ENCODE measurements around the gene COL7A1. TPM values are rescaled to one million over a fixed set of nuclear protein-coding genes. Genes with fewer than 3 reads are reported as not detected.

The COL7A1 gene
- total RNA-seq, 1 experiment from 2014 or later: 22.9 TPM

GRCh38 chr3:48601622-48601994 is 6.5 kb upstream of the COL7A1 start:
- Mint-ChIP-seq H3K9me3 (no peaks in the 10 kb centered on the region), H3K27me3 (ENCODE audit: low read depth) (no peaks in the 10 kb centered on the region), H3K4me3 (no peak overlapping the region), H3K4me1 (peaks cover 0 to 6% of the 10 kb centered on the region in 2 experiments; a peak in 2 of 4 replicates), H3K36me3 (ENCODE audit: insufficient read depth in 1 of 3, low read depth in 3 of 3) (peaks cover 64 to 99% (median 76%) of the 10 kb centered on the region in 3 experiments), H3K27ac (no peak overlapping the region)
- Histone ChIP-seq H2BK120ac (ENCODE audit: low read depth, low read length, poor library complexity, severe bottlenecking) (no peak overlapping the region), H2AK5ac (ENCODE audit: insufficient read length, low read length) (no peak overlapping the region), H3K56ac (ENCODE audit: insufficient read length, low read depth, low read length) (no peak overlapping the region), H2BK20ac (ENCODE audit: low read depth, low read length, poor library complexity, severe bottlenecking) (no peak overlapping the region), H3T11ph (ENCODE audit: low read length) (no peak overlapping the region), H3K4ac (ENCODE audit: low read depth, low read length) (no peak overlapping the region), H4K5ac (ENCODE audit: insufficient read length, low read depth, low read length) (no peak overlapping the region), H2BK15ac (ENCODE audit: low read depth, low read length) (no peak overlapping the region), H3K23me2 (ENCODE audit: insufficient read length, low read depth, low read length, poor library complexity, severe bottlenecking) (no peaks in the 10 kb centered on the region), H3K23ac (ENCODE audit: insufficient read length, low read depth, low read length) (no peak overlapping the region), H4K20me1 (ENCODE audit: control insufficient read depth, insufficient read depth, insufficient read length) (no peaks in the 10 kb centered on the region), H4K91ac (ENCODE audit: insufficient read length, low read depth, low read length) (no peak overlapping the region), H3K9ac (ENCODE audit: extremely low read depth, insufficient read length, low read length) (no peak overlapping the region), H2BK12ac (ENCODE audit: insufficient read length, low read depth, low read length) (no peak overlapping the region), H3K79me1 (ENCODE audit: insufficient read depth, low read depth, low read length, poor library complexity, severe bottlenecking) (no peaks in the 10 kb centered on the region), H3K4me2 (ENCODE audit: insufficient read depth, insufficient read length, low read length) (no peak overlapping the region), H3K18ac (ENCODE audit: insufficient read length, low read depth, low read length) (no peak overlapping the region), H3K79me2 (ENCODE audit: insufficient read depth, low read length) (no peaks in the 10 kb centered on the region), H3K27ac (ENCODE audit: insufficient read length, low read depth, low read length) (no peak overlapping the region), H3K4me1 (ENCODE audit: insufficient read depth, low read length) (no peaks in the 10 kb centered on the region), H2AFZ (ENCODE audit: low read length) (no peak overlapping the region), H2BK5ac (ENCODE audit: insufficient read length, low read length) (no peak overlapping the region), H3K14ac (ENCODE audit: insufficient read depth, low read length) (no peak overlapping the region), H3K9me3 (ENCODE audit: control insufficient read depth, low read depth, low read length) (no peaks in the 10 kb centered on the region), H3K27me3 (ENCODE audit: insufficient read depth, low read length) (no peaks in the 10 kb centered on the region), H4K8ac (replicated peaks; ENCODE audit: insufficient read length, low read depth, low read length) (no peak overlapping the region)
- WGBS (ENCODE audit: extremely low coverage, insufficient read length, low lambda C conversion rate): no CpG with 5 or more reads among the region's 2 CpGs
- DNase-seq: no peak
- TF ChIP-seq CTCF (conservative IDR thresholded peaks at IDR 0.05): no peak

Data from H9 (cell line).